ENCODE results near the gene RUVBL2.

RUVBL2 gene

DNA sequence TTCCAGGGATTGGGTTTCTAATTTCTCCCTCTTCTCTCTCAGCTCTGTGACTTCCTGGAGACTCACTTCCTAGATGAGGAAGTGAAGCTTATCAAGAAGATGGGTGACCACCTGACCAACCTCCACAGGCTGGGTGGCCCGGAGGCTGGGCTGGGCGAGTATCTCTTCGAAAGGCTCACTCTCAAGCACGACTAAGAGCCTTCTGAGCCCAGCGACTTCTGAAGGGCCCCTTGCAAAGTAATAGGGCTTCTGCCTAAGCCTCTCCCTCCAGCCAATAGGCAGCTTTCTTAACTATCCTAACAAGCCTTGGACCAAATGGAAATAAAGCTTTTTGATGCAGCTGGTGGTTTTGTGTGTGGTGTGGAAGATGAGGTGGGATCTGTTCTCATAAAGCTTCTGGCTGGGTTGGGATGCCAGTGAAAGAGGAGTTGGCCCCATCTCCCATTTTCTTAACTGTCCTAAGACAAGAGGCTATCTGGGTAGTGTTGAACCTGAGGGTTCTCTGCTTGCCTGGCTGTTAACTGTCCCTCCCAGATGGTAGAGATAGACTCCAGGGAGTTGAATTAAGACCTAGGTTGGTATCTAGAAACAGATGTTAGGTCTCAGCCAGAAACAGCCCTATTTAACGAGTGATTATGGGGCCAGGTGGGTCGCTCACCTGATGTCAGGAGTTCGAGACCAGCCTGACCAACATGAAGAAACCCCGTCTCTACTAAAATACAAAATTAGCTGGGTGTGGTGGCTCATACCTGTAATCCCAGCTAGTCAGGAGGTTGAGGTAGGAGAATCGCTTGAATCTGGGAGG lies 26.9 kb upstream of the RUVBL2 start:
- Histone ChIP-seq H3K36me3 (ENCODE audit: control insufficient read depth in 2 of 2, insufficient read depth in 1 of 2, low read length in 2 of 2) (peaks cover 9 to 51% of the 10 kb centered on the region in 2 experiments; a peak in 2 of 3 replicates), H3K9me3 (ENCODE audit: control insufficient read depth, insufficient read depth, low read depth, low read length) (no peaks in the 10 kb centered on the region), H3K4me1 (ENCODE audit: control insufficient read depth, insufficient read depth, low read length) (peaks cover 20% of the 10 kb centered on the region), H3K4me3 (ENCODE audit: low read depth, low read length) (no peak overlapping the region), H3K27ac (ENCODE audit: extremely low read depth, low read depth, low read length) (no peak overlapping the region; the same call in 1 of the 2 replicates)
- TF ChIP-seq ZNF473 (tag by site-specific recombination; IDR thresholded peaks at IDR 0.05) (no peak), ZXDB (tag by site-specific recombination; IDR thresholded peaks at IDR 0.05) (no peak), ZNF19 (tag by site-specific recombination; IDR thresholded peaks at IDR 0.05; ENCODE audit: low read depth) (no peak), ZNF514 (tag by site-specific recombination; IDR thresholded peaks at IDR 0.05) (no peak), ZNF639 (tag by site-specific recombination; IDR thresholded peaks at IDR 0.05) (no peak), PRDM1 (tag by site-specific recombination; IDR thresholded peaks at IDR 0.05) (peak; percentile 59)
- CTCF ChIA-PET: interaction anchor here (0.6 to 1.8 kb wide), 12 partner anchors 11 to 541 kb away, joined by 3 to 7 read pairs (median 5); partner anchors contain the start of genes GYS1 and RUVBL2
- POLR2A ChIA-PET: interaction anchor here (0.6 to 4.2 kb wide), 10 partner anchors 11 to 321 kb away, joined by 3 to 34 read pairs (median 4); partner anchors contain the start of genes BAX, GYS1, PPP1R15A and RUVBL2

GRCh38 chr19:48967346-48968178 lies 26.1 kb upstream of the RUVBL2 start:
- peaks cover 20% of the 10 kb centered on the region for H3K4me1 ChIP-seq (ENCODE audit: control insufficient read depth, insufficient read depth, low read length)
- H3K36me3 ChIP-seq (ENCODE audit: control insufficient read depth in 2 of 2, insufficient read depth in 1 of 2, low read length in 2 of 2): peaks cover 10 to 51% of the 10 kb centered on the region in 2 experiments; a peak in 2 of 3 replicates
- ChIA-PET CTCF (interaction anchor here (0.5 to 1.8 kb wide), 9 partner anchors 26 to 749 kb away, joined by 3 to 7 read pairs (median 5); partner anchors contain the start of genes GYS1 and RUVBL2), POLR2A (interaction anchor here (1.0 to 4.2 kb wide), 7 partner anchors 10 to 322 kb away, joined by 3 to 34 read pairs (median 4); partner anchors contain the start of genes BAX, GYS1, PPP1R15A and RUVBL2)
- H3K27ac ChIP-seq (ENCODE audit: extremely low read depth, low read depth, low read length): no peak overlapping the region
- no peak overlapping the region for H3K4me3 ChIP-seq (ENCODE audit: low read depth, low read length)
- TF ChIP-seq ZNF211 (tag by site-specific recombination; IDR thresholded peaks at IDR 0.05; ENCODE audit: low read depth) (no peak), PRDM10 (tag by site-specific recombination; IDR thresholded peaks at IDR 0.05) (0 out of 2 replicates have a peak, but pooled peaks have one; percentile 11)
- TF ChIP-seq, protein P1, sequence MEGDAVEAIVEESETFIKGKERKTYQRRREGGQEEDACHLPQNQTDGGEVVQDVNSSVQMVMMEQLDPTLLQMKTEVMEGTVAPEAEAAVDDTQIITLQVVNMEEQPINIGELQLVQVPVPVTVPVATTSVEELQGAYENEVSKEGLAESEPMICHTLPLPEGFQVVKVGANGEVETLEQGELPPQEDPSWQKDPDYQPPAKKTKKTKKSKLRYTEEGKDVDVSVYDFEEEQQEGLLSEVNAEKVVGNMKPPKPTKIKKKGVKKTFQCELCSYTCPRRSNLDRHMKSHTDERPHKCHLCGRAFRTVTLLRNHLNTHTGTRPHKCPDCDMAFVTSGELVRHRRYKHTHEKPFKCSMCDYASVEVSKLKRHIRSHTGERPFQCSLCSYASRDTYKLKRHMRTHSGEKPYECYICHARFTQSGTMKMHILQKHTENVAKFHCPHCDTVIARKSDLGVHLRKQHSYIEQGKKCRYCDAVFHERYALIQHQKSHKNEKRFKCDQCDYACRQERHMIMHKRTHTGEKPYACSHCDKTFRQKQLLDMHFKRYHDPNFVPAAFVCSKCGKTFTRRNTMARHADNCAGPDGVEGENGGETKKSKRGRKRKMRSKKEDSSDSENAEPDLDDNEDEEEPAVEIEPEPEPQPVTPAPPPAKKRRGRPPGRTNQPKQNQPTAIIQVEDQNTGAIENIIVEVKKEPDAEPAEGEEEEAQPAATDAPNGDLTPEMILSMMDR (tag by site-specific recombination; IDR thresholded peaks at IDR 0.05): no peak
- H3K9me3 ChIP-seq (ENCODE audit: control insufficient read depth, insufficient read depth, low read depth, low read length): no peaks in the 10 kb centered on the region

- no peak overlapping the region for H3K4me3 ChIP-seq (ENCODE audit: low read depth, low read length)
- no peaks in the 10 kb centered on the region for H3K9me3 ChIP-seq (ENCODE audit: control insufficient read depth, insufficient read depth, low read depth, low read length)
- peaks cover 10 to 55% of the 10 kb centered on the region in 2 experiments; a peak in 2 of 3 replicates for H3K36me3 ChIP-seq (ENCODE audit: control insufficient read depth in 2 of 2, insufficient read depth in 1 of 2, low read length in 2 of 2)
- ChIA-PET POLR2A (interaction anchor here (1.2 to 4.2 kb wide), 5 partner anchors 9 to 323 kb away, joined by 3 to 34 read pairs (median 9); partner anchors contain the start of genes BAX, GYS1, PPP1R15A and RUVBL2), CTCF (interaction anchor here (0.5 to 1.8 kb wide), 3 partner anchors 30 to 748 kb away, joined by 3 to 7 read pairs (median 6); no protein-coding TSS in a partner anchor)
- H3K4me1 ChIP-seq (ENCODE audit: control insufficient read depth, insufficient read depth, low read length): peaks cover 19% of the 10 kb centered on the region
- H3K27ac ChIP-seq (ENCODE audit: extremely low read depth, low read depth, low read length): no peak overlapping the region
- TF ChIP-seq ZNF585B (tag by site-specific recombination; IDR thresholded peaks at IDR 0.05): no peak
- peak; percentile 79 for TF ChIP-seq ZNF398 (tag by site-specific recombination; IDR thresholded peaks at IDR 0.05)
- TF ChIP-seq, protein P2, sequence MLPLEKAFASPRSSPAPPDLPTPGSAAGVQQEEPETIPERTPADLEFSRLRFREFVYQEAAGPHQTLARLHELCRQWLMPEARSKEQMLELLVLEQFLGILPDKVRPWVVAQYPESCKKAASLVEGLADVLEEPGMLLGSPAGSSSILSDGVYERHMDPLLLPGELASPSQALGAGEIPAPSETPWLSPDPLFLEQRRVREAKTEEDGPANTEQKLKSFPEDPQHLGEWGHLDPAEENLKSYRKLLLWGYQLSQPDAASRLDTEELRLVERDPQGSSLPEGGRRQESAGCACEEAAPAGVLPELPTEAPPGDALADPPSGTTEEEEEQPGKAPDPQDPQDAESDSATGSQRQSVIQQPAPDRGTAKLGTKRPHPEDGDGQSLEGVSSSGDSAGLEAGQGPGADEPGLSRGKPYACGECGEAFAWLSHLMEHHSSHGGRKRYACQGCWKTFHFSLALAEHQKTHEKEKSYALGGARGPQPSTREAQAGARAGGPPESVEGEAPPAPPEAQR (tag by site-specific recombination; IDR thresholded peaks at IDR 0.05): no peak
These were observed 25.5 kb upstream of the RUVBL2 start for GRCh38 chr19:48968179-48968661.
